ENCODE results near the gene GAREM1.

DNA sequence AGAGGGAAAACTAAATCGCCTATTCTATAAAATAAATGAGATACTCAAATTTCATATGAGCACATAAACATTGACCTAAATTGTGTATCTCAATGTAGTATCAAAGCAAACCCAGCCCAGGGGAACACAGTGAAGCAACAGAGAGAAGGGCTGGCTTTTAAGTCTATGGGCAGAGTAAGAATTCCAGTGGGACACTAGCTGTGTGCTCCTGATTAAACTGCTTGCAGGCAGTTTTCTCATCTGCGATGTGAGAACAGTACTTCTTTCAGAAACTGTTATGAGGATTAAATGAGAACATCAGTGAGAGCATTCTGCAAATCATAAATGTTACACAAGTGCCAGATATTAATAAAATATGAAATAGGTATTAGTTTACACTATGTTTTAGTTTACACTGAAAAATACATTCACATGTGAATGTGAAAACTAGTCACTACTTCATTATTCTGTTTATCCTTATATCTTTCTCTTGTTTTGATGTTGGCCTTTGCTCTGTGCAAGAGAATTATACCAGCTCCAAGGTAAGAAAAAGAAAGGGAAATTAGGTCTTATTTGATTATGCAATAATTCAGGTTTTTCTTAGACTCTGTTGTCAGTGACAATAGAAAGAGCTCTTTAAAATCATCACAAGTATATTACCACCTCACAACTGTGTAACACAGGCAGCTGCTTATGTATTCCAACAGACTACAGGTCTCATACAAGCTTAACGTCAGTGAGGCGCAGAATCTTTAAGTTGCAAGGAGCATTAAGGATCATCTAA, 47.5 kb downstream of the GAREM1 start:
- TF ChIP-seq CTCF (IDR thresholded peaks at IDR 0.05; ENCODE audit: poor library complexity) (no peak), EZH2 (IDR thresholded peaks at IDR 0.05; ENCODE audit: borderline replicate concordance) (no peak)
